GM19395 (cell line): ENCODE results near the gene MTMR10.
A peak's percentile ranks its signal among the peaks of the same experiment; 100 is the strongest.

Experiments used
- ATAC-seq: cut with Tn5 transposase; IDR thresholded peaks from one replicate; pipeline ENCODE4 v1.9.1; 2021; ENCODE audit warnings: mild to moderate bottlenecking, moderate library complexity; ENCODE audit not compliant: unreplicated experiment

MTMR10 gene

DNA sequence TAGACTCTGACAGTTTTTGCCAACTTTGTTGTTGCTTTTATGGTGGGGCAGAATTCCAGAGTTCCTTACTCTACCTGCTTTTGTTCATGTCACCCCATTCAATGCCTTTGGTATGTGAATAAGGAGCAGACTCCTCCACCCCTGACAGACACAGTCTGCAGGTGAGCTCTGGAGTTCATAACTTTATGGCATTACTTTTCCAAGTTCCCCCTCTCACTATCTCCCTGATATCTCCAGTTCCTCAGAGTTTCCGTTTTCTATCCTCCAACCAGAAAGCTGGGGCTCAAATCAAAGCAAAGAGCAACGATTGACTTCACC, 23.1 kb upstream of the MTMR10 start:
- no peak for ATAC-seq

DNA sequence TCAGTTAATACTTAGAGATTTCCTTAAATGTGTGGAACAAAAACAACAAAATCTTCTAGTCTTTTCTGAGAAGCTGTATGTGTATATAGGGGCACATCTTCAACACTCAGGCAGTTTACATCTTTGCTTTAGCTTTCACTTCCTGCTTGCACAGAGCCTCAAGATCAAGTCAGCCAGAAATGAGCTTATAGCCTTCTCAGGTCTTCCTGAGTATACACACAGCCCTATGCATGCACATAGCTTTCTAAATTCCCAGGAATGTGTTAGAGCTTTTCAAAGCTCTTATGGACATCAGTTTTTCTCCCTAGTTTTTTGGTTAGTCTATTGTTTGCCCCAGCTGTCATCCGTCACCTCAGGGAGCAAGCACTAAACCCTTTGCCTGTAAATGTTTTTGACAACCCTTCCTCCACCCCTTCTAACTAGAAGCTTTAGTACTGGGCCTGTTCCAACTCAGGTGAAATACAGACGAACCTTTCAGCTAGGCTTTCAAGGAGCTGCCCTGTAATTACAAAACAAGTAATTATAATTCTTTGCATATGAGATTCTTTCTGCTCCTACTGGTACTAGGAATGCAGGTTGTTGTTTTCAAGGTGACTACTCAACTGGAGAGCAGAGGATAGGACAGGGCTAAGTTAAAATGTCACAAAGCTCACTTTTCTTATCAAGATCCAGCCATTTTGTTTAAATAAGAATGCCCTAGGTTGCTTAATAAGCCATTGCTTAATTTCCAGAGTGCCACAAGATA, 22.6 kb upstream of the MTMR10 start:
- ATAC-seq: peak; percentile 92

DNA sequence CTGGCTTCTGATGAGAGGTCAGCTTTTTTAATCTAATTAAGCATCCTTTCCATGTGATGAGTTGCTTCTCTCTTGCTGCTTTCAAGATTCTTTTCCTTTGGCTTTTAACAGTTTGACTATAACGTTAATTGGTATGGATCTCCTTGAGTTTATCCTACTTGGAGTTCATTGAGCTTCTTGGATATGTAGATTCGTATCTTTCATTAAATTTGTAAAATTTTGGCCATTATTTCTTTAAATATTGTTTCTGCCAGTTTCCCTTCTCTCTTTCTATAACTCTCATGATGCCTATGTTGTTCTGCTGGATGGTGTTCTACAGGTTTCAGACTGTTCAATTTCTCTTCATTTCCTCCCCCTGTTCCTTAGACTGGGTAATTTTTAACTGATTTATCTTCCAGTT, 21.0 kb upstream of the MTMR10 start:
- no peak for ATAC-seq

DNA sequence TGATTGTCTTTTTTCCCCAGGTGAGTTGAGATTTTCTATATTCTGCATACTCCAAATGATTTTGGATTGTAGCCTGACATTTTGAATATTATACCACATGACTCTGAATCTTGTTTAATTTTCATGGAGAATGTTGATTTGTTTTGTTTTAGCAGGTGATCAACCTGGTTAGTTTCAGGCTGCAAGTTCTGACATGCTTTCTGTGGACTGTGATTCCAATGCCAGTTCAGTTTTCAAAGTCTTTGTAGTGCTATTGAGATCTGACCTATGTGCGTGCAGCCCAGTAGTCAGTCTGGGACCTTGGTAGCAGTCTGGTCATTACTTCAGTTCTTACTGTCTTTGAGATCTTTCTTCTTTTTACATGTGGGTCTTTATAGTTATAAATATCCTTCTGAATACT, 18.6 kb upstream of the MTMR10 start:
- no peak for ATAC-seq

DNA sequence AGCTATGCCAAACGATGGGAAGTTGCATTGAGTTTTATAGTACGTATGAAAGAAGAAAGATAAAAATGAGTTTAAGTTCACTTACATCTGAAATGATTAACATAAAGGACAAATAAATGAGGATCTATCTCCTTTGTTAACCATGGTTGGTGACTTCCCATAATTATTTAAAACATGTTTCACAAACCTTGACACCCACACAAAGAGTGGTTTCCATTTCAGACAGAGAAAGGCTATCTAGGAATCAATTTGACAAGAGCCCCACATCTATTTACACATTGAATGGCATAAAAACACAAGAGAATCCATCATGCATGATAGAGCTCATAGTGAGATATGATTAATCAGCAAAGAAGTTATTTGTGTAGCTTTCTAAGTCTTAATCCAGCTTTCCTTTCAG, 14.2 kb upstream of the MTMR10 start:
- ATAC-seq: no peak

DNA sequence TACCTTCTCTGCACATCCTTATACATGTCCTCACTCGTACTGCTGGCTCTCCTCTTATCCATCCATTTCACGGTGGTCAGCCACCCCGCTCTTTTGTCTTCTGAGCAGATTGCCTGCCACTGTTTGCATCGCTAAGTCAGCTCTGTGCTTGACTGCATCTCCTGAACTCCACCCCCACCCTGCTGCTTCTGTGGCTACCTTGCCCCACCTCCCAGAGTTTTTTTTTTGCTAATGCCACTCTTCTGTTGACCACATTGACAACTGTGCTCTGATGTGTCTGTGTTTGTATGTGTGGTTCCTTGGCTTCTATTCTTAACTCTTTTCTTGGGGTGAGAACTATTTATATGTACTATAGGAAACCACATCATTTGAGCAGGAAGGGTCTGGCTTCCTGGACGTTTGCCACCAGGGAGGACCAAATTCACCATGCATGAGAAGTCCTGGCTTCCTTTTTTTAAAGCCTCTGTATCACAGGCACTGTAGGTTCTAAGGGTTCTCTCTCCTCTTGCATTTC, 12.8 kb upstream of the MTMR10 start:
- ATAC-seq: peak; percentile 87

DNA sequence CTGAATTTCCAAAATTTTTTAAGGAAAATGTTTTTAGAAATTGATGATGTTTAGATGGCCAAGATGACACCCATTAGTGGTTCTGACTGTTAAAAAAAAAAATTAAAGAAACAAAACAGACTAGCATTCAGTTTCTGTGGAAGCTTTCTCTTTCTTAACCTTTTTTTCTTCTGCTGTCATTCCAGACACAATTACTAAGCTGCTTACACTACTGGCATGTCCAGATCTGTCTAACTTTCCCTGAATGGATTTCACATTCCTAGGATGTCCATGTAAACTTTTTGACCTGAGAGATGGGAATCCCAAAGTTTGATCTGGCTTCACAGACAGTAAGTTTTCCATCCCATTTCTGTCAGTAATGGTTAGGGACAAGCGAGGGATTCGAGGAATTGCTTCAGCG, 10.3 kb upstream of the MTMR10 start:
- ATAC-seq: no peak

DNA sequence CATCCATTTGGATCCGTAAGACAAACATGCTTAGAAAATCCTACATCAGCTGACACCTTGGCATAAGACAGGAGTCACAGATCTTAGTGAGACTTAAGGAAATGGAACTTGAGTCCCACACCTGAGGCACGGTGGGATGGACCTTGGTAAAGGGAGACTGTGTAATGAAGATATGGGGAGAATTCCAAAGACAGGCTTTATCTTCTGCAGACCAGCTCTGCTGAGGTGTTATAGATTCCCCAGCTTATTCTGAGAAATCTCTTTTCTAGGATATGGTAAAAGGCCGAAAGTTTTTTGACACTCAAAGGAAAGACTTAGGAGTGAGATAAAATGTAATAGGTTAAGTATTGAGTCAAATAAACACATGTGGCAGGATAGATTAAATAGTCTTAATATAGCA, 8.3 kb upstream of the MTMR10 start:
- no peak for ATAC-seq

DNA sequence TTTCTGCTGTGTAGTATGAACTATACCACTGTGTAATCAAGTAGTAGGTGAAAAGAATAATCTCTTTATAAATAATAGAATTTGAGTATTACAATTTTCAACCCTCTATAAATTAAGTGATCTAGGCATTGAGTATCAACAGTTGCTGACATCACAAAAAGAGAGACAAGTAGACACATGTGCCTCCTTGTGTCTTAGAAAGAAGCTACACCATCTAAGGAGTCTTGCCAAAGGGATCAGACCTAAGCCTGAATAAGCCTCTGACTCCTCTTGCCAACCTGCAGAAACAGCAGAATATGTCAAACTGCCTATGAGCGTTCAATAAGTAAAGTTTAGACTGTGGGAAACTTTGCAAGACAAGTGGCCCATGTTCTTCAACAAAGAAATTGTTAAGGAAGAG, 5.8 kb upstream of the MTMR10 start:
- ATAC-seq: no peak

DNA sequence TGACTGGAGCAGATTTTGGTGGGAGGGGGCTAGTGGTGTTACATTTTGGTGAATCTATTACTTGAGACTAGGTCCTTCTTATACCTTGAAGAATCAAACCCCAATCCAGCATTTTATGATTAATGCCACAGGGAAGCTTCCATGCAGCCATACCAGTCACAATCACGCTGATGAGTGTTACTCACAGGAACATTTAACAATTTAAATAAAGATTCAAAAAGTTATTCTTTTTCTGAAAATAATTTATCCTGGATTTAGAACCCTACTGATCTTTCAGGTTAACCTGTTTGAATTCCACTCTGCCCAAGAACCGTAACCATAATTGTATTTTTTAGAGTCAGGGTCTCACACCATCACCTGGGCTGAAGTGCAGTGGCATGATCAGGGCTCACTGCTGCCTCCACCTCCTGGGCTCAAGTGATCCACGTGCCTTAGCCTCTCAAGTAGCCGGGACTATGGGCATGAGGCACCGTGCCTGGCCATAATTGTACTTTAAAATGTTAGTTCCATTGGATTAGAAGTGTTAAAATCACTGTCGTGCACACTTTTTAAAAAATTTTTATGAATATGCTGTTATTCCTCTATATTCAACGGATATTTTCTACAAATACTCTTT, 929 bp upstream of the MTMR10 start:
- no peak for ATAC-seq

DNA sequence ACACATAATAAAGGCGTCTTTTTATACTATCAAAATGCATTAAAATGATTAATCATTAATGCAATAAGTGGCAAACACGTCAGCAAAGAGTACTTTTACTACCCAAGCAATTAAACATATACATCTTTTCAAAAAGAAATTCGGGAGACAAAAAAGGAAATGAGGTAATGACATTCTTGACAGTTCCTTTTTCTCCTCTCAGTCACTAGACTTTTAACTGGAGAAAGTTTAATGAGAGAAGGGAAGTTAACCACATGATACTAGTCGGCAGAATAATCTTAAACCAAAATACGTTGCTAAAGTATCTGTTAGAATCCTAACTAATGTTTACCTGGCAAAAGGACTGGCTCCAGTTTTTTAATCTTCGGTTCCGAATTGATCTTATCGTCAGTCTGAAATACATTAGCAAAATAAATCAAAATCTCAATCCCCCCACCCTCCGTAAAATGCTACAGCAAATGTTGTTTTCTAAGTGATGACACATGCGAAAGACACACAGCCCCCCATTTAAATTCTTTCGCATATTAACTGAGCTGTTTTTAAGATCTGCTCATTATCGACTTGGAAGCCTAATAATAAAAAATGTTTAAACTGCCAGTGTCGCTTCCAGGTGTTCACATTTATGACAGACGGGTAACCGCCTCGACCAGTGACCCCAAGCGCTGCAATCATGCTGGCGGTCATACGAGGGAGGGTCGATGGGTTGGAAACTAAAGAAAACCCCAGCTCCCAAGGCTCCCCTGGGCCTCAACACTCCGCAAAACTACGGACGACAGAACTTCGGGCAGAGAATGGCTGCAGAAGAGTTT, 778 bp downstream of the MTMR10 start:
- ATAC-seq: no peak

DNA sequence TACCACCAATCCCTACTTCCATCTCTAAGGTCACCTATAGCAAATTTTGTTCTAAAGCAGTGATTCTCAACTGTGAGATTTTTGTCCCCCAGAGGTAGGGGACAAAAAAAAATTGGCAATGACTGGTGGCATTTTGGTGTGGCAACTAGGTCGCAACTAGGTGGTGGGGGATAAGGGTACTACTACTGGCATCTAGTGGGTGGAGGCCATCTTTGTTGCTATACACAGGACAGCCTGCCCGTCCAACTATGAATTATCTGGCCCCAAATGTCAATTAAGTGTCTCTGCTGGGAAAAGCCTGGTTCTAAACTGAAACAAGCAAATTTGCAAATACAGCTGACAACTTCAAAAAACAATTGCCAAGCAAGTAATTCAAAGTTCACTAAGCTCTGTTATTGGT, 1.4 kb downstream of the MTMR10 start:
- no peak for ATAC-seq

DNA sequence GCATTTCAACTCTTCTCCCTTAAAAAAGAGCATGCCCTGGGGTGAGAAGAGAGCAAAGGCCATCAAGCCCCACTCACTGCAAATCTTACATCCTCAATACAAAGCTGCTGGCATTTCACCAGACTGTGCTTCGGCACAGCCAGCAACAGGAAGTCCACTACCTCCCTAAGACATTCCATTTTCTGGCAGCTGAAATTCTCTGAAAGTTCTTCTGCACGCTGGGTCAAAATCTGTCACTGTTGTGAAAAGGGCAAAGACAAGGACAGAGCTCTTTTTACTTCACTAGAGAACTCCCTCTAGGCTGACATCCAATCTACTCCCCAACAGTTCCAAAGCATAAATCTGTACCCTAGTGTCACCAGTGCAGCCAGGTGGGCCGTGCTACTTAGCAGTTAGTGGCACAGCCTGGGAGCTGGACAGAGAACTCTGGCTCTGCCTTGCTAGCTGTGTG, 6.3 kb downstream of the MTMR10 start:
- ATAC-seq: no peak

DNA sequence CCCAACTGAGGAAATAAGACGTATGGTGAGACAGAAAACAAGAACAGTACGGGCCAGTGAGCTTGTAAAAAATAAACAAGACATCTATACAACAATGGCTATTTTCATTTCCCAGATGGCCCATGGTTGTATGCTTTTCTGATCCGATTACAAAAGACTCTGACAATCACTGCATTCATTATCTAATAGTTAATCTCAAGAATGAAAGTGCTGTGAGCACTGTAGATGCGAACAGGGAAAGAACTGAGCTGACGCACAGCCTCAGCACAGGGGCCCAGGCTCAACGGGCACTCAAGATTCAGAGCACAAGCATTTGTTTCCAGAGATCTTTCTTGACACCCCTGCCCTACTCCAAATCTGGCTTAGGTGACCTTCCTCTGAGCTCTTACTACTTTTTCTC, 6.9 kb downstream of the MTMR10 start:
- ATAC-seq: no peak

DNA sequence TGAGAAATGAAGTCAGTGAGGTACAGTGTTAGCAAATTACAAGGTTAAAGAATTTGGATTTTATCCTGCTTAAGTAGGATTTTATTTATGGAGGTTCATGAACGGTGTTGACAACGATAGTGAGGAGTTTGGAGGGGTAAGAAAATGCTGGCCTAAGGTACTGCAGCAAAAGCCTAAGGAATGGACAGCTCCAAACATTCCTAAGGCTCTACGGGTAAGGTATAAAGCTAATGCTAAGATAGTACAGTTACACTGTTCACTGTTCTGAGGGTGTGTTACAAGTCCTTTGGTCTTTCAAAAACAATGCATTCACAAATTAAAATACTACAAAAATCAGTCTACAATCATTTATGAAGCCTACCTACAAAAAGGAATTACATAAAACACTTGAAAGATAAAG, 7.3 kb downstream of the MTMR10 start:
- ATAC-seq: no peak

DNA sequence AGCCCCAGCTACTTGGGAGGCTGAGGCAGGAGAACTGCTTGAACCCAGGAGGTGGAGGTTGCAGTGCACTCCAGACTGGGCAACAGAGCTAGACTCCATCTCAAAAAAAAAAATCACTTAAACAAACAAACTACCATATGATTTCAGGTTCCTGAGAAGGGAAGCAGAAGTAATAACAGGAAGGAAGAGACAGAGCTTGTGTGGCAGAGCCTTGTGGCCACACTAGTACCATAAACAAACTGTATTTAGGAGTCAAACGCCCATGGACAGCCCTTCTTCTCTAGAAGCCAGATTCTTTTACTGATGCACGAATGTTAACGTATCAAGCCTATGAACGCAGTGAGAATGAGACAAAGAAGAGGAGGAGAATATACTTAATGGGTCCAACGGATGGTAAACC, 12.0 kb downstream of the MTMR10 start:
- no peak for ATAC-seq

DNA sequence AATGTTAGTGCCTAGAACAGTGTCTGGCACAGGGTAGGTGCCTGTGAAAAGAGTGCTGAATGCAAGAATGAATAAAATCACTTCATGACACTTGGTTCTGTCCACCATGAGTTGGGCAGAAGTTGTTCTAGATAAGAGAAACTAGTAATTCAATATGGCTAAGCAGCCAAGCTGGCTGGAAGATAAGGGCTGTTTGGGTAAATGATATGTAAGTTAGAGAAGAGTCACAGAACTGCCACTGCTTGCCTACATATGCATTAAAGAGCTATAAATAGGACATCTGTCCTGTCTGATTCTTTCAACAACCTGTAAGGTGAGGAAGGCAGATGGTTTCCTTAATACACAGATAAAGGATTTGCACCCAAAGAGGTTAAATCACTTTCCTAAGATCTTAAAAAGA, 13.1 kb downstream of the MTMR10 start:
- no peak for ATAC-seq

DNA sequence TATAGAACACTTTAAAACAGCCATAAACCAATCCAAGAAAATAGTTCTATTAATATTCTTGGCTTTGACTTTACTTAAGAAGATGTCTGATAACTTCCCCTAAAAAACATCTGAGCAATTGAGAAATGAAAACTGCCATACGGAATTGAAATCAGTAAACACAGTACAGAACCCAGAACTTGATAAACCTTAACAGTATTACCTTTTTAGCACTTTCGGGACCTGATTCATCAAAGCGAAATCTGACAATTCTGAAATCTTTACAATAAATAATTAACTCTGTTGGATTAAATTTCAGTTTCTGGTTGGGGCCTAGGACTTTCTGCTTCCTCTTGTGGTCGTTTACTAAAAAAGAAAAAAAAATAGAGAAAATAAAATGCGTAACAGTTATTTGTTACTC, 17.3 kb downstream of the MTMR10 start:
- no peak for ATAC-seq

DNA sequence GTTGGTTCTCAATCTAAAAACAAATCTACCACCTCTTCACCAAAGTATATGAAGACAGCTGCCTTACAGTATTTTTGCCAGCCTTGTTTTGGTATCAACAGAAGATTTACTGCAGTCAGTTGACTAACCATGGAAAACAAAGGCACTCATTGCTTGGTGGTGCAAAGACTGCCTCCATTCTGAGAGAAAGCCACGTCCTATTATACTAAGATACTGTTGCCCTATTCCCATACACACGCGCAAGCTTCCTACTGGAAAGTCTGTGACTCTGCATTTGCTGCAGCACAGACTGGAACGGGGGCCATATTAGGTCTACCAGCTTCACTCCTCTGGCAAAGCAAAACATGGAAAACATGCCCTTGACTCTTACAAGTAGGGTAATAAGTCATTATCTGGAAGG, 18.0 kb downstream of the MTMR10 start:
- ATAC-seq: no peak

DNA sequence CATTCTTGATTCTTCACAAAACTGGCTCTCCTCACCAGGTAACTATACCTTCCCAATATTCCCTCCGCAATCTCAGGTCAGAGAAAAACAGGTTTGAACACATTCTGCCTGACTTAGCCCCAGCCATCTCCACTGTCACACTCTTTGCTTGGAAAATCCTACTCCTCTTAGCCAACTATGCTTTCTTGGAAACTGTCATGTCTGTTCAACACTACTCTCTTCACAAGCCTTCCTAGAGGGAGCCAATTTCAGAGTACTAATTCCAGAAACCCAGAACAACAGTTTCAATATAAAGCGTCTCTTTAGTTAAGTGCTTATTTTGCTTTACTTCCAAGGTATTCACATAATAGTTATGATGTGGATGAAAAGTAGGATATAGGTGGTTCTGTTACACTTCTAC, 21.7 kb downstream of the MTMR10 start:
- ATAC-seq: no peak

DNA sequence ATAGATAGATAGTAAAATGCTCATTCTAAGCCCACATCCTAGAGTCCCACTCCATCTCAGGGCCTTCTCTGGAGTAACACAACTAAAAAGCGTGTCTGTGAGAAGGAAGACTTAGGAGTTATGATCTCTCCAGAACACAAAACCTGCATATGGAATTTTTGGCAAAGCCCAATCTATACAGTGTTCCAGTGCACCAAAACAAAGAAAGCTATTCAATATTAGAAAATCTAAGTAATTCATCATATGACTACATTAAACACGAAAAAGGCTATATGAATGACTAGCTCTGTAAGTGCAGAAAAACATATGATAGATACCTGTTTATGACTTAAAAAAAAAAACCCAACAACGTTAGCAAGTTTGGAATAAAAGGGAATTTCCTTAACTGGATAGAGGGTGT, 27.7 kb downstream of the MTMR10 start:
- no peak for ATAC-seq

DNA sequence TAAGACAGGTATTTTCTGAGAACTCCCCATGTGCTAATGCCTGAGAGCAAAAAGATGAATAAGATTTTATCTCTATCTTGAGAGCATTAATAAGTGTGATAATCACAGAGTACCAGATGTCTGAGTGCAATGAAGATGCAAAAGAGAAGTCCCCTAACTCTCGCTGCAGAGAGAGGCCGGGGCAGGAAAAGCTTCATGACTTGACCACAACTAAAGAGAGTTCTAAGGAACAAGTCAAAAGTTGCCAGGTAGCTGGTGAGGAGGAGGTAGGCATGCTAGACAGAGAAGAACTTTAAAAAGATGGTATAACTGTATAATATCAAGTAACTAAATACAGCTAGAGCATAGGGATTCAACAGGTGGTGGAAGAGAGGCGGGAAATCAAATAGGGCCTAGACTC, 28.8 kb downstream of the MTMR10 start:
- no peak for ATAC-seq
